ENCODE results near the gene MACROD1. TPM values are rescaled to one million over a fixed set of nuclear protein-coding genes. Genes with fewer than 3 reads are reported as not detected.

The MACROD1 gene
- total and polyA plus RNA-seq, 12 donors, result 5.5 to 62.9 (median 26.8) TPM

DNA sequence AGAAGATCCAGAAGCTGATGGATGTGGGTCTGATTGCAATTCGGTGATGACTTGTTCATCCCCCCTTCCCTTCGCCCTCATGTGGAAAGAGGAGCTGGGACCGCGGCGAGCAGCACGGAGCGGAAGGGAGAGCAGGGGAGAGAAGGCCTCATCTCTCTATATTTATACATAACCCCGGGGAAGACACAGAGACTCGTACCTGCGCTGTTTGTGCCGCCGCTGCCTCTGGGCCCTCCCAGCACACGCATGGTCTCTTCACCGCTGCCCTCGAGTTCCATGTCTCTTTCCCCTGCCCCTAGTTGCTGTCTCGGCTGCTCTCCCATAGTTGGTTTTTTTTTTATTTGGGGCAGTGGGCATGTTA lies 38.1 kb upstream of the MACROD1 start:
- DNase-seq, result no peak
- 70 to 75% (median 74%) methylated on average over 16 of the region's 16 CpGs for WGBS, 4 donors
- Histone ChIP-seq H3K36me3 (replicated peaks in 1 of 2) (peaks cover 0 to 50% of the 10 kb centered on the region in 2 donors), H3K27ac (peak overlapping the region in 2 of 5 donors; percentile 16 to 29), H3K4me3 (no peak overlapping the region), H3K9me3 (replicated peaks in 1 of 3) (no peaks in the 10 kb centered on the region), H3K4me1 (replicated peaks in 1 of 2) (peaks cover 8 to 24% of the 10 kb centered on the region in 2 donors), H3K27me3 (no peaks in the 10 kb centered on the region)
- TF ChIP-seq, protein P1, sequence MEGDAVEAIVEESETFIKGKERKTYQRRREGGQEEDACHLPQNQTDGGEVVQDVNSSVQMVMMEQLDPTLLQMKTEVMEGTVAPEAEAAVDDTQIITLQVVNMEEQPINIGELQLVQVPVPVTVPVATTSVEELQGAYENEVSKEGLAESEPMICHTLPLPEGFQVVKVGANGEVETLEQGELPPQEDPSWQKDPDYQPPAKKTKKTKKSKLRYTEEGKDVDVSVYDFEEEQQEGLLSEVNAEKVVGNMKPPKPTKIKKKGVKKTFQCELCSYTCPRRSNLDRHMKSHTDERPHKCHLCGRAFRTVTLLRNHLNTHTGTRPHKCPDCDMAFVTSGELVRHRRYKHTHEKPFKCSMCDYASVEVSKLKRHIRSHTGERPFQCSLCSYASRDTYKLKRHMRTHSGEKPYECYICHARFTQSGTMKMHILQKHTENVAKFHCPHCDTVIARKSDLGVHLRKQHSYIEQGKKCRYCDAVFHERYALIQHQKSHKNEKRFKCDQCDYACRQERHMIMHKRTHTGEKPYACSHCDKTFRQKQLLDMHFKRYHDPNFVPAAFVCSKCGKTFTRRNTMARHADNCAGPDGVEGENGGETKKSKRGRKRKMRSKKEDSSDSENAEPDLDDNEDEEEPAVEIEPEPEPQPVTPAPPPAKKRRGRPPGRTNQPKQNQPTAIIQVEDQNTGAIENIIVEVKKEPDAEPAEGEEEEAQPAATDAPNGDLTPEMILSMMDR (IDR thresholded peaks at IDR 0.05), result no peak
- no peak for TF ChIP-seq POLR2A (IDR thresholded peaks at IDR 0.05)
- intact Hi-C loops (cut with DNase I), result loop anchor here in 1 of 2 donors (2.0 kb wide), 1 partner anchor 97 kb away; the partner anchor contains the start of gene CATSPERZ

DNA sequence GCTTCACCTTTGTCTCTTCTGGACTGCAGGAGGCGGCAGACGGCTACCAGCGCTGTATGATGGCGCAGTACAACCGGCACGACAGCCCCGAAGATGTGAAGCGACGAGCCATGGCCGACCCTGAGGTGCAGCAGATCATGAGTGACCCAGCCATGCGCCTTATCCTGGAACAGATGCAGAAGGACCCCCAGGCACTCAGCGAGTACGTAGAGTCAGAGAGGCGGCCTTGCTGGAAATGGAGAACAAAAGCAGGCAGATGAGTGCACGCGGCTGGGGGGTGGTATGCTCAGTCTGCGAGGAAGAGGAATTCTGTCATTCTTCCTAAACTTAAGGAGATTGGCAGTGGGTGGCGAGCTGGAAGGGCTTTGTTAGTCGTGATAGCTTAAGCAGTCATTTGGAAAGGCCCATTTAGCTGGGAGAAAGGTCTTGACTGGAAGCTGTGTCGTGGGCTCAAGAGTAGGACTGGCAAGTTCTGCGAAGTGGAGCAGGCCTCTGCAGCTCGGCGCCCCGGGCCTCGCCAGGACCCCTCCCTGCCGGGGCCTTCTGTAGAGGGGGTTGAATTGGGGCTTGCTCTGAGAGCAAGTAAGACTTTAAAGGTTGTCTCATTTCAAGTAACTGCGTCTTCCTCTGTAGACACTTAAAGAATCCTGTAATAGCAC lies 37.6 kb upstream of the MACROD1 start:
- peak in 1 of 7 donors; percentile 15 for DNase-seq
- H3K27ac ChIP-seq, result no peak overlapping the region
- intact Hi-C loops (cut with DNase I), result loop anchor here in 1 of 2 donors (2.0 kb wide), 1 partner anchor 97 kb away; the partner anchor contains the start of gene CATSPERZ
- peaks cover 8 to 22% of the 10 kb centered on the region in 2 donors for H3K4me1 ChIP-seq (replicated peaks in 1 of 2)
- no peaks in the 10 kb centered on the region for H3K27me3 ChIP-seq
- no peak overlapping the region for H3K4me3 ChIP-seq
- 78 to 88% (median 83%) methylated on average over 23 to 27 of the region's 27 CpGs for whole genome bisulfite sequencing, 4 donors
- TF ChIP-seq POLR2A (IDR thresholded peaks at IDR 0.05), result no peak
- TF ChIP-seq, protein P1 (IDR thresholded peaks at IDR 0.05), result no peak
- peaks cover 0 to 55% of the 10 kb centered on the region in 2 donors for H3K36me3 ChIP-seq (replicated peaks in 1 of 2)
- no peaks in the 10 kb centered on the region for H3K9me3 ChIP-seq (replicated peaks in 1 of 3)

DNA sequence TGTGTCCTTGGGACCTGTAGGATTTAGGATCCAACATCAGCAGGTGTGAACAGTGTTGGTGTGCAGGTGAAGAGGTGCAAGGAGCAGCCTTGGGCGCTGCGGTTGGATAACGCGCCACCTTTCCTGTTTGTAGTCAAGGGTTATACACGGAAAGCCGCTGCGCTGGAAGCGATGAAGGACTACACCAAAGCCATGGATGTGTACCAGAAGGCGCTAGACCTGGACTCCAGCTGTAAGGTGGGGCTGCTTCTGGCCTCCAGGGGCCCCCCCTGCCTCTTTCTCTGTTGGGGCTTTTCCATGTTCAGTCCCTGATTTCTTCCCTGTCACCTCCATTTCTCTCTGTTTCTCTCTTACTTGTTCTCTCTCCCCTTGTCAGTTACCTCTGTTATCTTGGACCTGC lies 37.1 kb upstream of the MACROD1 start:
- H3K4me3 ChIP-seq, result no peak overlapping the region
- DNase-seq, result peak in 1 of 7 donors; percentile 13
- H3K9me3 ChIP-seq (replicated peaks in 1 of 3), result no peaks in the 10 kb centered on the region
- H3K36me3 ChIP-seq (replicated peaks in 1 of 2), result peaks cover 0 to 60% of the 10 kb centered on the region in 2 donors
- WGBS, 4 donors, result 91 to 97% (median 95%) methylated on average over 9 of the region's 9 CpGs
- no peak overlapping the region for H3K27ac ChIP-seq
- intact Hi-C loops (cut with DNase I), result no loop called here
- H3K4me1 ChIP-seq (replicated peaks in 1 of 2), result peaks cover 8 to 21% of the 10 kb centered on the region in 2 donors
- H3K27me3 ChIP-seq, result no peaks in the 10 kb centered on the region
- no peak for TF ChIP-seq POLR2A (IDR thresholded peaks at IDR 0.05)
- TF ChIP-seq, protein P1 (IDR thresholded peaks at IDR 0.05), result no peak

DNA sequence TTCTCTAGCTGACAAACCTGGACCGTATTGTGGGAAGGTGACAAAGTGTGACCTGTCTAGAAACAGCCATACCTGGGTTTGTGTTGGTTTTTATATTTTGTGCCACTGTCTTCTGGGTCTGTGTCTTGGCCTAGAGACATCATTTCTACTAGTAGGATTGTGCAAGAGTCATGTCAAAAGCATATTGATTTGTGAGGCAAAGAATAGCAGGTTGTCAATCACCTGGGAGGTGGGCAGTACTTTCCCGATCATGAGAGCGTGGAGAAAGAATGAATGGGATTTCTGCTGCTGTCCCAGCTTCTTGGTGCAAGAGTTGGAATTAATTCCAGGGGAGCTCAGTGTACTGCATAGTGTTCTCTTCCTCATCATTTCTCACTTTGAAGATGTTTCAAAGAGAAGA lies 35.6 kb upstream of the MACROD1 start:
- peaks cover 0 to 75% of the 10 kb centered on the region in 2 donors for H3K36me3 ChIP-seq (replicated peaks in 1 of 2)
- intact Hi-C loops (cut with DNase I), result no loop called here

More for the DNA sequence above, 35.6 kb upstream of the MACROD1 start:
- TF ChIP-seq, protein P1 (IDR thresholded peaks at IDR 0.05), result no peak
- TF ChIP-seq POLR2A (IDR thresholded peaks at IDR 0.05), result no peak
- no peaks in the 10 kb centered on the region for H3K27me3 ChIP-seq
- H3K27ac ChIP-seq, result no peak overlapping the region
- H3K4me1 ChIP-seq (replicated peaks in 1 of 2), result peaks cover 8 to 13% of the 10 kb centered on the region in 2 donors
- H3K4me3 ChIP-seq, result no peak overlapping the region
- WGBS, 4 donors, result 63 to 86% (median 83%) methylated on average over 3 of the region's 3 CpGs
- no peak for DNase-seq
- H3K9me3 ChIP-seq (replicated peaks in 1 of 3), result no peaks in the 10 kb centered on the region

Measured in adrenal gland (tissue), 12 donors.